H9 (cell line): Measurements from ENCODE around the gene ZSCAN22. TPM values are rescaled to one million over a fixed set of nuclear protein-coding genes. Genes with fewer than 3 reads are reported as not detected.
A peak's percentile ranks its signal among the peaks of the same experiment; 100 is the strongest.

Experiments
- DNase-seq: peaks from one replicate; pipeline ENCODE4 v3.0.0-alpha.2; 2017
- H2AFZ ChIP-seq: one replicate; pipeline ENCODE4 v1.6.1; 2013; ENCODE audit warnings: mild to moderate bottlenecking, low read length, control low read depth, moderate library complexity
- H2AK5ac ChIP-seq: 2 replicates; pipeline ENCODE4 v1.6.1; 2013; ENCODE audit warnings: low read length, control low read depth, mixed read lengths; ENCODE audit not compliant: insufficient read length
- H2BK120ac ChIP-seq: one replicate; pipeline ENCODE4 v1.6.1; 2013; ENCODE audit warnings: low read depth, mild to moderate bottlenecking, low read length, control low read depth, inconsistent platforms; ENCODE audit not compliant: poor library complexity, severe bottlenecking
- H2BK12ac ChIP-seq: 2 replicates; pipeline ENCODE4 v1.6.1; 2013; ENCODE audit warnings: low read length, control low read depth, mixed read lengths, low read depth; ENCODE audit not compliant: insufficient read length
- H2BK15ac ChIP-seq: 2 replicates; pipeline ENCODE4 v1.6.1; 2013; ENCODE audit warnings: low read depth, low read length, control low read depth
- H2BK20ac ChIP-seq: one replicate; pipeline ENCODE4 v1.6.1; 2013; ENCODE audit warnings: low read depth, mild to moderate bottlenecking, low read length, control low read depth, inconsistent platforms; ENCODE audit not compliant: poor library complexity, severe bottlenecking
- H2BK5ac ChIP-seq: 2 replicates; pipeline ENCODE4 v1.6.1; 2013; ENCODE audit warnings: low read length, control low read depth, mixed read lengths; ENCODE audit not compliant: insufficient read length
- H3K14ac ChIP-seq: 2 replicates; pipeline ENCODE4 v1.6.1; 2013; ENCODE audit warnings: low read length, control low read depth; ENCODE audit not compliant: insufficient read depth
- H3K18ac ChIP-seq: 2 replicates; pipeline ENCODE4 v1.6.1; 2013; ENCODE audit warnings: low read depth, mild to moderate bottlenecking, mixed read lengths, low read length, control low read depth; ENCODE audit not compliant: insufficient read length
- H3K23ac ChIP-seq: 2 replicates; pipeline ENCODE4 v1.6.1; 2013; ENCODE audit warnings: low read length, control low read depth, mixed read lengths, low read depth; ENCODE audit not compliant: insufficient read length
- H3K23me2 ChIP-seq: 2 replicates; pipeline ENCODE4 v1.6.1; 2013; ENCODE audit warnings: low read depth, mild to moderate bottlenecking, mixed read lengths, low read length, control low read depth; ENCODE audit not compliant: insufficient read length, poor library complexity, severe bottlenecking
- H3K27ac ChIP-seq: 2 replicates; pipeline ENCODE4 v1.5.1; 2013; ENCODE audit warnings: low read length, control low read depth, mixed read lengths, low read depth; ENCODE audit not compliant: insufficient read length
- H3K27me3 ChIP-seq: 2 replicates; pipeline ENCODE4 v1.6.1; 2013; ENCODE audit warnings: low read length, control low read depth, inconsistent platforms; ENCODE audit not compliant: insufficient read depth
- H3K4ac ChIP-seq: 2 replicates; pipeline ENCODE4 v1.6.1; 2013; ENCODE audit warnings: low read depth, mild to moderate bottlenecking, control low read depth, inconsistent platforms, low read length, moderate library complexity
- H3K4me1 ChIP-seq: 2 replicates; pipeline ENCODE4 v1.6.1; 2013; ENCODE audit warnings: low read length, control low read depth, inconsistent platforms; ENCODE audit not compliant: insufficient read depth
- H3K4me2 ChIP-seq: 2 replicates; pipeline ENCODE4 v1.6.1; 2013; ENCODE audit warnings: low read length, control low read depth, mixed read lengths; ENCODE audit not compliant: insufficient read length, insufficient read depth
- H3K56ac ChIP-seq: 2 replicates; pipeline ENCODE4 v1.6.1; 2013; ENCODE audit warnings: low read depth, mild to moderate bottlenecking, mixed read lengths, low read length, control low read depth; ENCODE audit not compliant: insufficient read length
- H3K79me1 ChIP-seq: 2 replicates; pipeline ENCODE4 v1.6.1; 2013; ENCODE audit warnings: low read depth, mild to moderate bottlenecking, moderate library complexity, low read length, control low read depth, inconsistent platforms; ENCODE audit not compliant: insufficient read depth, poor library complexity, severe bottlenecking
- H3K79me2 ChIP-seq: 2 replicates; pipeline ENCODE4 v1.6.1; 2013; ENCODE audit warnings: low read length, control low read depth, inconsistent platforms; ENCODE audit not compliant: insufficient read depth
- H3K9ac ChIP-seq: 2 replicates; pipeline ENCODE4 v1.6.1; 2013; ENCODE audit warnings: low read length, control low read depth, mixed read lengths; ENCODE audit not compliant: insufficient read length; ENCODE audit errors: extremely low read depth
- H3K9me3 ChIP-seq: one replicate; pipeline ENCODE4 v1.6.1; 2013; ENCODE audit warnings: low read depth, low read length, inconsistent platforms; ENCODE audit not compliant: control insufficient read depth
- H3T11ph ChIP-seq: one replicate; pipeline ENCODE4 v1.6.1; 2013; ENCODE audit warnings: mild to moderate bottlenecking, low read length, control low read depth, inconsistent platforms
- H4K20me1 ChIP-seq: one replicate; pipeline ENCODE4 v1.6.1; 2013; ENCODE audit not compliant: control insufficient read depth, insufficient read length, insufficient read depth
- H4K5ac ChIP-seq: 2 replicates; pipeline ENCODE4 v1.6.1; 2013; ENCODE audit warnings: low read depth, mild to moderate bottlenecking, mixed read lengths, low read length, control low read depth; ENCODE audit not compliant: insufficient read length
- H4K8ac ChIP-seq: replicated peaks from 2 replicates; pipeline ENCODE4 v1.6.1; 2013; ENCODE audit warnings: low read length, control low read depth, mixed read lengths, low read depth; ENCODE audit not compliant: insufficient read length
- H4K91ac ChIP-seq: 2 replicates; pipeline ENCODE4 v1.6.1; 2013; ENCODE audit warnings: low read depth, mild to moderate bottlenecking, moderate library complexity, mixed read lengths, low read length, control low read depth; ENCODE audit not compliant: insufficient read length
- H3K27ac Mint-ChIP-seq, 3 experiments: 2 replicates in 2 of 3; 3 replicates in 1 of 3; pipeline ENCODE4 v1.8.0; 2020 to 2021; ENCODE audit warnings: mixed read lengths in 3 of 3, mild to moderate bottlenecking in 1 of 3, moderate library complexity in 1 of 3
- H3K27me3 Mint-ChIP-seq: 2 replicates; pipeline ENCODE4 v1.8.0; 2021; ENCODE audit warnings: low read depth, mild to moderate bottlenecking, moderate library complexity, mixed read lengths
- H3K36me3 Mint-ChIP-seq, 3 experiments: 2 replicates in 2 of 3; 3 replicates in 1 of 3; pipeline ENCODE4 v1.8.0; 2020 to 2021; ENCODE audit warnings: low read depth in 3 of 3, mixed read lengths in 3 of 3; ENCODE audit not compliant: insufficient read depth in 1 of 3
- H3K4me1 Mint-ChIP-seq, 2 experiments: 2 replicates each; pipeline ENCODE4 v1.8.0; 2020; ENCODE audit warnings: mixed read lengths in 2 of 2
- H3K4me3 Mint-ChIP-seq, 2 experiments: 2 replicates in 1 of 2; 3 replicates in 1 of 2; pipeline ENCODE4 v1.8.0; 2020 to 2021; ENCODE audit warnings: mild to moderate bottlenecking in 2 of 2, mixed read lengths in 2 of 2, moderate library complexity in 1 of 2
- H3K9me3 Mint-ChIP-seq, 2 experiments: 2 replicates in 1 of 2; 3 replicates in 1 of 2; pipeline ENCODE4 v1.8.0; 2020; ENCODE audit warnings: mild to moderate bottlenecking in 2 of 2, mixed read lengths in 2 of 2, moderate library complexity in 1 of 2
- CTCF ChIP-seq: fragments of 200-600 bp; sonication (generic); conservative IDR thresholded peaks from 3 replicates; pipeline ENCODE4 v1.8.0; 2021; ENCODE audit warnings: antibody characterized with exemption, mild to moderate bottlenecking
- WGBS: extraction: QIAGEN DNeasy Blood & Tissue Kit; methylation state at CpG from one replicate; pipeline ENCODE4 v1.1.7; 2013; ENCODE audit warnings: missing lambda C conversion rate, low lambda C conversion rate, mixed read lengths; ENCODE audit not compliant: insufficient read length; ENCODE audit errors: extremely low coverage; 5-methylcytosine and 5-hydroxymethylcytosine counted together
- total RNA-seq: library from RNA; stranded (reverse); gene quantifications from 2 replicates; pipeline ENCODE4 v1.2.1, GENCODE V29; 2021

The ZSCAN22 gene
- total RNA-seq, 1 experiment from 2014 or later: 4.8 TPM

- Histone ChIP-seq H3T11ph (no peak overlapping the region), H3K9ac (no peak overlapping the region), H2BK15ac (no peak overlapping the region), H3K56ac (no peak overlapping the region), H3K18ac (no peak overlapping the region), H3K4ac (no peak overlapping the region), H2BK12ac (no peak overlapping the region), H4K8ac (no peak overlapping the region), H2AFZ (no peak overlapping the region), H3K4me1 (no peaks in the 10 kb centered on the region), H3K27me3 (no peaks in the 10 kb centered on the region), H3K9me3 (no peaks in the 10 kb centered on the region), H3K79me2 (no peaks in the 10 kb centered on the region), H3K23ac (no peak overlapping the region), H4K20me1 (no peaks in the 10 kb centered on the region), H3K27ac (no peak overlapping the region), H3K79me1 (no peaks in the 10 kb centered on the region), H2AK5ac (no peak overlapping the region), H4K5ac (no peak overlapping the region), H3K23me2 (no peaks in the 10 kb centered on the region), H3K14ac (no peak overlapping the region), H2BK20ac (no peak overlapping the region), H4K91ac (no peak overlapping the region), H3K4me2 (no peak overlapping the region), H2BK120ac (no peak overlapping the region), H2BK5ac (no peak overlapping the region)
- Mint-ChIP-seq H3K36me3 (peaks cover 0 to 5% (median 0%) of the 10 kb centered on the region in 3 experiments; a peak in 2 of 7 replicates), H3K4me1 (no peaks in the 10 kb centered on the region), H3K27ac (no peak overlapping the region), H3K27me3 (no peaks in the 10 kb centered on the region), H3K4me3 (no peak overlapping the region), H3K9me3 (no peaks in the 10 kb centered on the region)
- DNase-seq: peak; percentile 23
- no peak for TF ChIP-seq CTCF
- no CpG with 5 or more reads among the region's 106 CpGs for WGBS
These were observed 41.1 kb downstream of the ZSCAN22 start for GRCh38 chr19:58367698-58368454.
